ENCODE data around the gene PTPRN2.
"Not testable (repeated sequence)": the region's sequence is repeated elsewhere in the genome, so short reads cannot be mapped to it uniquely, and the experiment has no call there.

Gene PTPRN2

GRCh38 chr7:157568106-157568769, 1019.4 kb downstream of the PTPRN2 start:
- no peak for DNase-seq

GRCh38 chr7:157567666-157568065, 1020.0 kb downstream of the PTPRN2 start:
- DNase-seq = no peak

- no peak for DNase-seq
Measured at GRCh38 chr7:157566631-157567006, 1021.0 kb downstream of the PTPRN2 start.

- no peak for DNase-seq
Measured at GRCh38 chr7:157565981-157566630, 1021.5 kb downstream of the PTPRN2 start.

- no peak for DNase-seq
Measured at GRCh38 chr7:157565201-157565626, 1022.4 kb downstream of the PTPRN2 start.

GRCh38 chr7:157564517-157565177, 1023.0 kb downstream of the PTPRN2 start:
- no peak for DNase-seq

GRCh38 chr7:157563467-157564135, 1024.0 kb downstream of the PTPRN2 start:
- DNase-seq = not testable (repeated sequence)

GRCh38 chr7:157562522-157563398, 1024.9 kb downstream of the PTPRN2 start:
- DNase-seq = not testable (repeated sequence)

- DNase-seq = no peak
Measured at GRCh38 chr7:157561816-157562410, 1025.7 kb downstream of the PTPRN2 start.

GRCh38 chr7:157561523-157561785, 1026.2 kb downstream of the PTPRN2 start:
- no peak for DNase-seq

- no peak for DNase-seq
Measured at GRCh38 chr7:157560710-157561522, 1026.7 kb downstream of the PTPRN2 start.

- no peak for DNase-seq
Measured at GRCh38 chr7:157560258-157560654, 1027.4 kb downstream of the PTPRN2 start.

- DNase-seq = no peak
Measured at GRCh38 chr7:157559596-157560257, 1027.9 kb downstream of the PTPRN2 start.

GRCh38 chr7:157558875-157559595, 1028.6 kb downstream of the PTPRN2 start:
- no peak for DNase-seq

- no peak for DNase-seq
Measured at GRCh38 chr7:157558516-157558874, 1029.1 kb downstream of the PTPRN2 start.

- no peak for DNase-seq
Measured at GRCh38 chr7:157558061-157558460, 1029.6 kb downstream of the PTPRN2 start.

- DNase-seq = no peak
Measured at GRCh38 chr7:157557263-157557662, 1030.4 kb downstream of the PTPRN2 start.

GRCh38 chr7:157556642-157556944, 1031.0 kb downstream of the PTPRN2 start:
- DNase-seq = no peak

GRCh38 chr7:157555944-157556641, 1031.5 kb downstream of the PTPRN2 start:
- no peak for DNase-seq

GRCh38 chr7:157555313-157555712, 1032.3 kb downstream of the PTPRN2 start:
- no peak for DNase-seq
